Neural cell (in vitro differentiated cells): Measurements from ENCODE around the gene FKBP1B. TPM values are rescaled to one million over a fixed set of nuclear protein-coding genes. Genes with fewer than 3 reads are reported as not detected.
A peak's percentile ranks its signal among the peaks of the same experiment; 100 is the strongest.

Source experiments
- H2AFZ ChIP-seq: fragments of 200-600, 300-800 bp; sonication (generic), shearing (Covaris generic); 2 replicates; pipeline ENCODE4 v1.6.0; 2014; ENCODE audit warnings: low read depth, mild to moderate bottlenecking, antibody characterized with exemption, low read length, moderate library complexity
- H3F3A ChIP-seq: fragments of 200-600 bp; shearing (Covaris generic); 2 replicates; pipeline ENCODE4 v1.6.1; 2016; ENCODE audit warnings: mild to moderate bottlenecking, moderate library complexity, mixed read lengths, antibody characterized with exemption, low read length; ENCODE audit not compliant: insufficient read depth, poor library complexity, severe bottlenecking
- H3K27ac ChIP-seq: fragments of 200-600, 300-800 bp; sonication (generic), shearing (Covaris generic); 2 replicates; pipeline ENCODE4 v1.5.1; 2014; ENCODE audit warnings: mild to moderate bottlenecking, low read length, moderate library complexity
- H3K27me3 ChIP-seq: fragments of 300-800, 200-600 bp; sonication (generic), shearing (Covaris generic); 2 replicates; pipeline ENCODE4 v1.6.0; 2014; ENCODE audit warnings: mild to moderate bottlenecking, low read depth, low read length, moderate library complexity; ENCODE audit not compliant: insufficient read depth
- H3K36me3 ChIP-seq: fragments of 300-800, 200-600 bp; sonication (generic), shearing (Covaris generic); 2 replicates; pipeline ENCODE4 v1.5.1; 2014; ENCODE audit warnings: mild to moderate bottlenecking, antibody characterized with exemption, low read length, moderate library complexity; ENCODE audit not compliant: insufficient read depth
- H3K4me2 ChIP-seq: fragments of 300-800, 200-600 bp; sonication (generic), shearing (Covaris generic); 2 replicates; pipeline ENCODE4 v1.6.0; 2014; ENCODE audit warnings: mild to moderate bottlenecking, low read length
- H3K4me3 ChIP-seq: fragments of 300-800, 200-600 bp; sonication (generic), shearing (Covaris generic); 2 replicates; pipeline ENCODE4 v1.5.1; 2014; ENCODE audit warnings: mild to moderate bottlenecking, low read length, moderate library complexity
- H3K79me2 ChIP-seq: fragments of 200-600 bp; shearing (Covaris generic); replicated peaks from 2 replicates; pipeline ENCODE4 v1.6.0; 2014; ENCODE audit warnings: mild to moderate bottlenecking, low read length, moderate library complexity; ENCODE audit not compliant: insufficient read depth
- H3K9ac ChIP-seq: fragments of 300-800, 200-600 bp; sonication (generic), shearing (Covaris generic); 2 replicates; pipeline ENCODE4 v1.6.1; 2016; ENCODE audit warnings: mild to moderate bottlenecking, low read length, mixed read lengths
- H3K9me2 ChIP-seq: fragments of 200-600 bp; shearing (Covaris generic); 2 replicates; pipeline ENCODE4 v1.6.1; 2016; ENCODE audit warnings: mild to moderate bottlenecking, low read length, mixed read lengths; ENCODE audit not compliant: insufficient read depth
- H3K9me3 ChIP-seq: fragments of 200-600, 300-800 bp; sonication (generic), shearing (Covaris generic); 2 replicates; pipeline ENCODE4 v1.6.1; 2016; ENCODE audit warnings: mild to moderate bottlenecking, mixed run types, low read length, moderate library complexity, mixed read lengths
- H4K20me1 ChIP-seq: fragments of 200-600 bp; shearing (Covaris generic); 2 replicates; pipeline ENCODE4 v1.6.1; 2016; ENCODE audit warnings: mild to moderate bottlenecking, mixed run types; ENCODE audit not compliant: insufficient read depth
- CTCF ChIP-seq: fragments of 450-650 bp; IDR thresholded peaks from 2 replicates; pipeline ENCODE4 v1.5.1; 2014; ENCODE audit warnings: antibody characterized with exemption, mild to moderate bottlenecking, moderate library complexity; ENCODE audit not compliant: poor library complexity, severe bottlenecking
- EP300 ChIP-seq: fragments of 450-650 bp; conservative IDR thresholded peaks from 2 replicates; pipeline ENCODE4 v1.6.1; 2014; ENCODE audit warnings: antibody characterized with exemption, mild to moderate bottlenecking, moderate library complexity; ENCODE audit not compliant: poor library complexity, severe bottlenecking
- EZH2 ChIP-seq: fragments of 200-600, 300-800 bp; shearing (Covaris generic), sonication (generic); IDR thresholded peaks from 2 replicates; pipeline ENCODE4 v1.6.1; 2014; ENCODE audit warnings: antibody characterized with exemption, low read length, borderline replicate concordance, mild to moderate bottlenecking; ENCODE audit not compliant: insufficient read depth, poor library complexity, severe bottlenecking
- MXI1 ChIP-seq: fragments of 450-650 bp; conservative IDR thresholded peaks from 2 replicates; pipeline ENCODE4 v1.6.1; 2014; ENCODE audit warnings: antibody characterized with exemption, mild to moderate bottlenecking; ENCODE audit not compliant: poor library complexity, severe bottlenecking
- POLR2AphosphoS5 ChIP-seq: IDR thresholded peaks from 2 replicates; pipeline ENCODE4 v1.6.1; 2012
- RAD21 ChIP-seq: fragments of 450-650 bp; conservative IDR thresholded peaks from 2 replicates; pipeline ENCODE4 v1.6.1; 2014; ENCODE audit warnings: antibody characterized with exemption, mild to moderate bottlenecking, moderate library complexity
- REST ChIP-seq: IDR thresholded peaks from 2 replicates; pipeline ENCODE4 v1.6.1; 2012; ENCODE audit warnings: borderline replicate concordance
- SMC3 ChIP-seq: fragments of 450-650 bp; conservative IDR thresholded peaks from 2 replicates; pipeline ENCODE4 v1.6.1; 2014; ENCODE audit warnings: antibody characterized with exemption, mild to moderate bottlenecking, moderate library complexity; ENCODE audit not compliant: poor library complexity
- TAF1 ChIP-seq: IDR thresholded peaks from 2 replicates; pipeline ENCODE4 v1.6.1; 2012; ENCODE audit warnings: low read depth
- polyA plus RNA-seq: library from polyadenylated mRNA; depleted of rRNA; stranded (reverse); fragments of >200 nt; gene quantifications from 2 replicates; pipeline ENCODE4 v1.2.3, GENCODE V29; 2014

Gene FKBP1B
- polyA plus RNA-seq, 1 donor from 2014 or later: 154 TPM

- no peaks in the 10 kb centered on the region for H3K9me2 ChIP-seq
- peak within 1 kb of the TSS; percentile 75 for H3K4me3 ChIP-seq
- no peaks in the 10 kb centered on the region for H3K27me3 ChIP-seq
- peak within 1 kb of the TSS; percentile 72 for H3K4me2 ChIP-seq
- peak within 1 kb of the TSS; percentile 69 for H3K9ac ChIP-seq
- no peaks in the 10 kb centered on the region for H3F3A ChIP-seq
- H3K27ac ChIP-seq: peak within 1 kb of the TSS; percentile 47
- H3K9me3 ChIP-seq: no peaks in the 10 kb centered on the region
- H2AFZ ChIP-seq: peak within 1 kb of the TSS; percentile 86
- H3K36me3 ChIP-seq: no peaks in the 10 kb centered on the region
- peak; percentile 69 for TF ChIP-seq POLR2AphosphoS5
- TF ChIP-seq MXI1: peak; percentile 96
- peak; percentile 31 for TF ChIP-seq CTCF
- no peak for TF ChIP-seq REST
- TF ChIP-seq RAD21: peak; percentile 29
- H3K79me2 ChIP-seq: peaks cover 12% of the 10 kb centered on the region
- H4K20me1 ChIP-seq: no peaks in the 10 kb centered on the region
Observed at GRCh38 chr2:24046930-24047702, 2.4 kb upstream of the FKBP1B start, which contains the start of gene WDCP. Gene WDCP (minus strand): TSS chr2:24047391. CDS start chr2:24039494, 7,897 bp downstream.

- Histone ChIP-seq H3K27me3 (no peaks in the 10 kb centered on the region), H3F3A (no peaks in the 10 kb centered on the region), H3K27ac (no peak overlapping the region), H3K4me3 (peak overlapping the region; percentile 75), H3K9me2 (no peaks in the 10 kb centered on the region), H3K9me3 (no peaks in the 10 kb centered on the region), H3K79me2 (peaks cover 12% of the 10 kb centered on the region), H4K20me1 (no peaks in the 10 kb centered on the region), H2AFZ (peak overlapping the region; percentile 53), H3K4me2 (no peak overlapping the region), H3K36me3 (no peaks in the 10 kb centered on the region), H3K9ac (no peak overlapping the region)
- TF ChIP-seq MXI1 (no peak), EP300 (no peak), EZH2 (no peak), CTCF (no peak), TAF1 (no peak), RAD21 (no peak), REST (no peak), SMC3 (no peak), POLR2AphosphoS5 (no peak)
Observed at GRCh38 chr2:24047703-24048033, 1.9 kb upstream of the FKBP1B start.
